Endothelial cell of umbilical vein (primary cell): ENCODE measurements around the gene NEIL3. TPM values are rescaled to one million over a fixed set of nuclear protein-coding genes. Genes with fewer than 3 reads are reported as not detected.

Source experiments
- Bru-seq: library from RNA; stranded (reverse); fragments of 400-500 nt; gene quantifications from one replicate; lab custom pipeline; 2021; lab: Mats Ljungman, UMichigan
- BruChase-seq, 2 experiments: library from RNA; stranded (reverse); fragments of 400-500 nt; gene quantifications; one replicate each; lab custom pipeline; 2021; lab: Mats Ljungman, UMichigan
- BruUV-seq: library from RNA; stranded (reverse); fragments of 400-500 nt; replicated peaks from 2 replicates; lab custom pipeline; 2021; lab: Mats Ljungman, UMichigan
- CTCF ChIA-PET: fragments of 300-600, 350-600 bp; sonication (Branson Sonifier 250); formaldehyde crosslinking; loops from one replicate; lab custom pipeline; 2021; ENCODE audit warnings: antibody characterized with exemption, inconsistent platforms; lab: Charles Lee
- POLR2A ChIA-PET: fragments of 300-600, 350-600 bp; sonication (Branson Sonifier 250); formaldehyde crosslinking; loops from one replicate; lab custom pipeline; 2021; ENCODE audit warnings: antibody characterized with exemption, inconsistent platforms; lab: Charles Lee
- DNase-seq: peaks from one replicate; pipeline ENCODE4 v3.0.0-alpha.2; 2011; ENCODE audit warnings: low read depth, low spot score
- FAIRE-seq: peaks from 2 replicates; lab custom pipeline; 2011; peaks lifted over from hg19 to GRCh38; lab: Jason Lieb, UNC
- H2AFZ ChIP-seq: 2 replicates; pipeline ENCODE4 v1.6.0; 2012; ENCODE audit warnings: low read depth, low read length, control low read depth, inconsistent platforms
- H3K27ac ChIP-seq: 2 replicates; pipeline ENCODE4 v1.5.1; 2011; ENCODE audit warnings: low read depth, mild to moderate bottlenecking, control low read depth, low read length, moderate library complexity; ENCODE audit not compliant: insufficient read depth
- H3K27me3 ChIP-seq, 2 experiments: 2 replicates each; pipeline versions ENCODE4 v1.6.0 to v1.6.1; 2011; ENCODE audit warnings: low read length in 2 of 2, mixed read lengths in 1 of 2; ENCODE audit not compliant: control insufficient read depth in 2 of 2, insufficient read depth in 2 of 2
- H3K36me3 ChIP-seq, 2 experiments: 2 replicates in 1 of 2; 3 replicates in 1 of 2; pipeline ENCODE4 v1.5.1; 2011; ENCODE audit warnings: low read length in 2 of 2, mild to moderate bottlenecking in 1 of 2, moderate library complexity in 1 of 2; ENCODE audit not compliant: control insufficient read depth in 2 of 2, insufficient read depth in 2 of 2; ENCODE audit errors: extremely low read depth in 1 of 2
- H3K4me1 ChIP-seq: 3 replicates; pipeline ENCODE4 v1.5.1; 2011; ENCODE audit warnings: mild to moderate bottlenecking, low read length; ENCODE audit not compliant: control insufficient read depth, insufficient read depth; ENCODE audit errors: extremely low read depth
- H3K4me2 ChIP-seq: 2 replicates; pipeline ENCODE4 v1.6.1; 2011; ENCODE audit warnings: low read length, control low read depth, mixed read lengths; ENCODE audit not compliant: insufficient read depth
- H3K4me3 ChIP-seq, 3 experiments: fragments of 200-600 bp in 1 of 3; sonication (generic), shearing (Covaris generic) in 1 of 3; replicated peaks in 1 of 3; 2 replicates each; pipeline ENCODE4 v1.5.1; 2011 to 2016; ENCODE audit warnings: control low read depth in 3 of 3, low read length in 3 of 3, mild to moderate bottlenecking in 2 of 3, inconsistent platforms in 1 of 3, low read depth in 1 of 3, moderate library complexity in 1 of 3; ENCODE audit not compliant: insufficient read depth in 1 of 3
- H3K79me2 ChIP-seq: 2 replicates; pipeline ENCODE4 v1.6.0; 2012; ENCODE audit warnings: low read length, inconsistent platforms; ENCODE audit not compliant: control insufficient read depth, insufficient read depth
- H3K9ac ChIP-seq: replicated peaks from 2 replicates; pipeline ENCODE3; 2011; ENCODE audit warnings: low read length, control low read depth; ENCODE audit not compliant: insufficient read depth; ENCODE audit errors: extremely low read depth
- H3K9me1 ChIP-seq: replicated peaks from 3 replicates; pipeline ENCODE4 v1.6.0; 2011; ENCODE audit warnings: mild to moderate bottlenecking, low read length; ENCODE audit not compliant: control insufficient read depth, insufficient read depth; ENCODE audit errors: extremely low read depth
- H3K9me3 ChIP-seq: replicated peaks from 2 replicates; pipeline ENCODE4 v1.5.1; 2012; ENCODE audit warnings: low read length, inconsistent platforms; ENCODE audit not compliant: control insufficient read depth, insufficient read depth
- H4K20me1 ChIP-seq: replicated peaks from 2 replicates; pipeline ENCODE3; 2011; ENCODE audit warnings: mild to moderate bottlenecking, low read length; ENCODE audit not compliant: control insufficient read depth, insufficient read depth; ENCODE audit errors: extremely low read depth
- CTCF ChIP-seq, 2 donors: IDR thresholded peaks; 1 replicate in 1 of 2; 2 replicates in 1 of 2; pipeline ENCODE4 v1.5.1; 2011; ENCODE audit warnings: low read length in 2 of 2, mild to moderate bottlenecking in 2 of 2, moderate library complexity in 2 of 2, control low read depth in 1 of 2, inconsistent platforms in 1 of 2, low read depth in 1 of 2; ENCODE audit not compliant: insufficient read depth in 1 of 2; ENCODE audit errors: extremely low read depth in 1 of 2
- EZH2 ChIP-seq: IDR thresholded peaks from 2 replicates; pipeline ENCODE4 v1.6.1; 2012; ENCODE audit warnings: borderline replicate concordance, low read depth, mild to moderate bottlenecking, moderate library complexity, low read length, inconsistent platforms; ENCODE audit not compliant: severe bottlenecking
- FOS ChIP-seq: IDR thresholded peaks from 2 replicates; pipeline ENCODE4 v1.6.1; 2011; ENCODE audit warnings: mild to moderate bottlenecking, low read length, moderate library complexity, borderline replicate concordance; ENCODE audit not compliant: insufficient read depth
- GATA2 ChIP-seq: IDR thresholded peaks from 2 replicates; pipeline ENCODE4 v1.7.0; 2011; ENCODE audit warnings: low read depth, mild to moderate bottlenecking, moderate library complexity, mixed read lengths, low read length; ENCODE audit not compliant: insufficient read length, insufficient read depth
- JUN ChIP-seq: IDR thresholded peaks from 2 replicates; pipeline ENCODE4 v1.6.1; 2011; ENCODE audit warnings: borderline replicate concordance, low read depth; ENCODE audit not compliant: insufficient read length, insufficient read depth
- MAX ChIP-seq: IDR thresholded peaks from 2 replicates; pipeline ENCODE4 v1.6.1; 2011; ENCODE audit not compliant: insufficient read depth, insufficient read length
- MYC ChIP-seq: IDR thresholded peaks from one replicate; pipeline ENCODE4 v1.6.1; 2011; ENCODE audit warnings: mild to moderate bottlenecking, low read depth, low read length
- POLR2A ChIP-seq: IDR thresholded peaks from 2 replicates; pipeline ENCODE4 v1.6.1; 2012; ENCODE audit warnings: low read depth, mild to moderate bottlenecking, control low read depth, low read length
- POLR2AphosphoS5 ChIP-seq: IDR thresholded peaks from 2 replicates; pipeline ENCODE4 v1.6.1; 2012; ENCODE audit warnings: low read depth, mild to moderate bottlenecking, control low read depth, low read length, moderate library complexity; ENCODE audit not compliant: insufficient read depth
- dilution Hi-C: fragments of 300-500 bp; cut with MboI; formaldehyde crosslinking; loops from one replicate; pipeline ENCODE4 v1.15.0; 2019; ENCODE audit warnings: low sequenced_read_pairs; ENCODE audit not compliant: extremely low pct_ligation_motif_present
- intact Hi-C: fragments of 100-400 bp; cut with micrococcal nuclease; formaldehyde crosslinking; loops from one replicate; pipeline ENCODE4 v1.10.0; 2022
- long read RNA-seq: library from polyadenylated mRNA; stranded (forward); transcript quantifications from one replicate; pipeline ENCODE4 v2.0.0, GENCODE V29; 2021
- polyA minus RNA-seq, 3 experiments: library from RNA; depleted of rRNA, polyadenylated mRNA; stranded (reverse); fragments of >200 nt; gene quantifications; 1 replicate in 1 of 3; 2 replicates in 2 of 3; pipeline ENCODE4 v1.2.3, GENCODE V29; 2011
- polyA plus RNA-seq, 4 experiments: library from polyadenylated mRNA; depleted of rRNA in 3 of 4; stranded (reverse) in 3 of 4; unstranded in 1 of 4; fragments of >200 nt; gene quantifications; 2 replicates each; pipeline versions ENCODE4 v1.2.1 to v1.2.3, GENCODE V29; 2011 to 2012; ENCODE audit warnings: missing spikeins in 1 of 4
- total RNA-seq: library from RNA; stranded (reverse); gene quantifications from 2 replicates; pipeline ENCODE4 v1.2.3, GENCODE V29; 2021

Gene NEIL3
- total RNA-seq (6.9 and 8.2 TPM in 2 replicates), polyA plus RNA-seq (3.2 and 3.7 TPM in 2 replicates), polyA minus RNA-seq (5.2 and 5.6 TPM in 2 replicates), Bru-seq, nascent RNA (percentile 72 among the genes with signal in this experiment), BruChase-seq, experiment 1, labeled RNA remaining after a 6-hour chase (percentile 54 among the genes with signal in this experiment), BruChase-seq, experiment 2, labeled RNA remaining after a 2-hour chase (percentile 62 among the genes with signal in this experiment)
- 5.3 and 5.9 TPM in 2 replicates for polyA plus RNA-seq (2011; cell fraction: cytosol; rRNA removed)
- 7.1 and 10.0 TPM in 2 replicates for polyA plus RNA-seq (2011; cell fraction: nucleus; rRNA removed)
- 2.2 and 5.6 TPM in 2 replicates for polyA plus RNA-seq (2012)
- polyA minus RNA-seq (2011; cell fraction: cytosol; rRNA and poly(A)+ RNA removed) = 7.8 TPM
- polyA minus RNA-seq (2011; cell fraction: nucleus; rRNA and poly(A)+ RNA removed) = 7.4 and 13.4 TPM in 2 replicates
- long read RNA-seq, transcript NEIL3-201 (10 exons, 2,408 nt) = major isoform, 10 of 19 reads
- long read RNA-seq, partial matches to known transcripts = 0 of 19 reads
- long read RNA-seq, other reads (novel, unspliced or antisense) = 9 of 19 reads

- POLR2A ChIA-PET = no interaction called here
- dilution Hi-C loops (no loop called here), intact Hi-C loops (loop anchor here (1.0 kb wide), 1 partner anchor 133 kb away; the partner anchor contains the start of gene AGA)
- peak within 1 kb of the TSS; percentile 100 for H2AFZ ChIP-seq
- peak within 1 kb of the TSS; percentile 46 for H3K27ac ChIP-seq
- peak within 1 kb of the TSS; percentile 96 for H3K4me2 ChIP-seq
- DNase-seq (peak; percentile 90), FAIRE-seq (peak; percentile 82)
- no peaks in the 10 kb centered on the region for H3K36me3 ChIP-seq
- no peak for TF ChIP-seq EZH2
- TF ChIP-seq MYC = no peak
- TF ChIP-seq POLR2AphosphoS5 = peak; percentile 73
- peak; percentile 59 for TF ChIP-seq MAX
- TF ChIP-seq JUN = no peak
- TF ChIP-seq GATA2 = no peak
- no peak for TF ChIP-seq FOS
- peak; percentile 65 for TF ChIP-seq POLR2A
- no peak for TF ChIP-seq CTCF (IDR thresholded peaks at IDR 0.05; ENCODE audit: extremely low read depth in 1 of 2, insufficient read depth in 1 of 2, low read depth in 1 of 2, low read length in 2 of 2)
- no peaks in the 10 kb centered on the region for H3K9me3 ChIP-seq
- H4K20me1 ChIP-seq = no peaks in the 10 kb centered on the region
- no peaks in the 10 kb centered on the region for H3K27me3 ChIP-seq
- CTCF ChIA-PET = interaction anchor here (0.7 to 3.8 kb wide), 7 partner anchors 8 to 262 kb away, joined by 3 to 13 read pairs (median 4); no protein-coding TSS in a partner anchor
- H3K4me1 ChIP-seq = peaks cover 10% of the 10 kb centered on the region
- H3K4me3 ChIP-seq = peak within 1 kb of the TSS; percentile 66 to 97 (median 91)
- peaks cover 26% of the 10 kb centered on the region for H3K79me2 ChIP-seq
- TSS peak; percentile 60 for BruUV-seq
- H3K9ac ChIP-seq = peak within 1 kb of the TSS; percentile 91
- no peaks in the 10 kb centered on the region for H3K9me1 ChIP-seq
Measured at GRCh38 chr4:177309522-177310371, at the start of gene NEIL3. Gene NEIL3, plus strand, starts transcription at chr4:177309874. Its CDS starts 80 bp downstream, at chr4:177309954.
